ENCODE measurements around the gene FAM171A1. TPM values are rescaled to one million over a fixed set of nuclear protein-coding genes. Genes with fewer than 3 reads are reported as not detected.

The FAM171A1 gene
- total RNA-seq, 1 donor from 2014 or later, result 51.9 TPM

DNA sequence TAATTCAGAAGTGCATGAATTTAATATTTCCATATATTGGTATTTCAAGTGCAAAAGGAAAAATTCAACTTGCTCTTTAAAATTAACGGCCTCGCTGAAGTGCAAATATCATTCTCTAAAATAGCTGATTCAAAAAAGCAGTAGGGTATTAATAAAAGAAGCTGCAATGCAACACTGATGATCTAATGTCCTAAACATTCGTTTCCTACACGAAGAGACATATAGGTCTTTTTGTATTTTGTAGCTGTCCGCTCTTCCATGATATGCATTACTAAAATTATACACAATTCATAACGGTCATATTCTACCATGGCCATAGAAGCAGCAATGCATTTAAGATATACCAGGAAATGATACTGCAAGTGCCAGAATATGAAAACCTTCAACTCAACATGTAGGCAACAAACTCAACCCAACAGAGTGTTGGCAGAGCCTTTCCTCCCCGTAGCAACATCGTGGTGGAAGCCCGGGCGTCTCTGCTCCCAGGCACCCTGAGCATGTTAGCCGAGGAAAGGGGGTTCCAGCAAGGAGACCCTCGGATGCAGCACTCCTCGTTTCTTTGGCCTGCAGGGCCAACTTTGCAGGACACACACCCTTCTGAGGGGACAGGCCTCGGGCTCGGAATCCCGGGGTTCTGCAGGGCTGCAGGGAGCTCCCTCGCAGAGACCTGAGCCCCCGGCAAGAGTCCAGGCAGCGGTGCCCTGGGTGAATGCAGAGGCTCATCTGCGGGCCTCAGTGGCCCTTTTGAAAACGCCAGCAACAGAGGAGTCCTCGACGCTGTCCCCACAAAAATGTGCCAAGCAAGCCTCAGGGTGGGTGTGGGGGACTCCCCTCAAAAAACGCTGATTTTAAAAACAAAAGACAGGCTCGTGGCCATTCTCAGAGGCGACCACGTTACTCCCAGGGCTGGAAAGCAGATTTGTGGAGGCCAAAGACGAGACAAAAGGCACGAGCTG, 1.6 kb downstream of the FAM171A1 start:
- Histone ChIP-seq H3K36me3 (ENCODE audit: insufficient read depth, low read length) (no peaks in the 10 kb centered on the region), H3K9me3 (ENCODE audit: insufficient read depth, low read depth, low read length) (no peaks in the 10 kb centered on the region), H3K4me2 (ENCODE audit: low read length) (peak overlapping the region; percentile 89), H3K27me3 (ENCODE audit: insufficient read depth, low read length) (no peaks in the 10 kb centered on the region), H3K4me1 (ENCODE audit: insufficient read depth, low read length) (peaks cover 10% of the 10 kb centered on the region), H3K79me2 (ENCODE audit: insufficient read depth, low read length) (peaks cover 55% of the 10 kb centered on the region), H4K20me1 (ENCODE audit: insufficient read depth, low read length) (peaks cover 29% of the 10 kb centered on the region), H3K9ac (ENCODE audit: low read length) (peak overlapping the region; percentile 87), H2AFZ (ENCODE audit: low read depth, low read length) (peak overlapping the region; percentile 12), H3K27ac (ENCODE audit: low read depth, low read length) (peak overlapping the region; percentile 79), H3K4me3 (ENCODE audit: insufficient read depth, low read depth, low read length) (peak overlapping the region; percentile 61)
- peaks cover 16% of the 10 kb centered on the region for H3K4me1 Mint-ChIP-seq (ENCODE audit: low read depth, unreplicated experiment)
- peaks cover 2% of the 10 kb centered on the region for H3K36me3 Mint-ChIP-seq (ENCODE audit: low read depth, unreplicated experiment)
- H3K27me3 Mint-ChIP-seq (ENCODE audit: low read depth, unreplicated experiment), result peaks cover 2% of the 10 kb centered on the region
- H3K27ac Mint-ChIP-seq (ENCODE audit: unreplicated experiment), result peak overlapping the region; percentile 80
- peaks cover 2% of the 10 kb centered on the region for H3K9me3 Mint-ChIP-seq (ENCODE audit: unreplicated experiment)
- DNase-seq (ENCODE audit: low read depth) (no peak), FAIRE-seq (no peak)
- no peak for TF ChIP-seq EZH2 (IDR thresholded peaks at IDR 0.05; ENCODE audit: insufficient read depth, low read length)
- TF ChIP-seq, protein P1, sequence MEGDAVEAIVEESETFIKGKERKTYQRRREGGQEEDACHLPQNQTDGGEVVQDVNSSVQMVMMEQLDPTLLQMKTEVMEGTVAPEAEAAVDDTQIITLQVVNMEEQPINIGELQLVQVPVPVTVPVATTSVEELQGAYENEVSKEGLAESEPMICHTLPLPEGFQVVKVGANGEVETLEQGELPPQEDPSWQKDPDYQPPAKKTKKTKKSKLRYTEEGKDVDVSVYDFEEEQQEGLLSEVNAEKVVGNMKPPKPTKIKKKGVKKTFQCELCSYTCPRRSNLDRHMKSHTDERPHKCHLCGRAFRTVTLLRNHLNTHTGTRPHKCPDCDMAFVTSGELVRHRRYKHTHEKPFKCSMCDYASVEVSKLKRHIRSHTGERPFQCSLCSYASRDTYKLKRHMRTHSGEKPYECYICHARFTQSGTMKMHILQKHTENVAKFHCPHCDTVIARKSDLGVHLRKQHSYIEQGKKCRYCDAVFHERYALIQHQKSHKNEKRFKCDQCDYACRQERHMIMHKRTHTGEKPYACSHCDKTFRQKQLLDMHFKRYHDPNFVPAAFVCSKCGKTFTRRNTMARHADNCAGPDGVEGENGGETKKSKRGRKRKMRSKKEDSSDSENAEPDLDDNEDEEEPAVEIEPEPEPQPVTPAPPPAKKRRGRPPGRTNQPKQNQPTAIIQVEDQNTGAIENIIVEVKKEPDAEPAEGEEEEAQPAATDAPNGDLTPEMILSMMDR (IDR thresholded peaks at IDR 0.05; ENCODE audit: insufficient read depth, low read depth, low read length), result no peak
- peak overlapping the region; percentile 94 for H3K4me3 Mint-ChIP-seq (ENCODE audit: unreplicated experiment)

DNA sequence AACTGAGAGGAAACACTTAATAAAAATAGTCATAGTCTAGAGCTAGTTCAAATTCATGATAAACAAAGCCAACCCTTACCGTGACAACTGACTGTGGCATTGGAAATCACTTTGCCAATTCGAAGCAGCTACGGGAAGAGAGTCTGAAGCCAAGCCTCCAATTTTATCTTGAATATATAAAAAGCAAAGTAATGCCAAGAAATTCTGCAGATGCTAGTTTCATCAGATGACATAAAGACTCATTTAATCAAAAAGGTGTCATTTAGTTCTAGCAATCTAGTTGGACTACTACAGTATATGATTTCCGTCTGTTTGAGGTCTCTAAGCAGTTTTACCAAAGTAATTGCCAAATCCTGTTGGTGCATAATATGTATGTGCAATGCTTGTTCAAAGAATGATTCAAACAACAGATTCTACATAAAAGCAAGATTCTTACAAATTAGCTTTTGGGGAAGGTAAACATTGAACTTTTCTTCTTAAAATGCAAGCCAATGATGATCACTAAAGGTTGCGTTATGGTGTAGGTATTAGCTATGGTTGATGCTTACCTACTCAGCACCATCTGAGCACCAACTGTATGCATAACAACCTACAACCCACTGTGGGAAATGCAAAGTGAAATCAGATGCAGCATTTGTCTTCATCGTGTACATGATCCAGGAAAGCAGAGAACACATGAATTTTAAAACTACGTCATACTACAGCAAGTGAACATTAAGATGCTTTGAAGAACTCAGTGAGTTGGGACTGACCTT, 2.8 kb downstream of the FAM171A1 start:
- peak overlapping the region; percentile 30 for H3K4me3 ChIP-seq (ENCODE audit: insufficient read depth, low read depth, low read length)
- Mint-ChIP-seq H3K9me3 (ENCODE audit: unreplicated experiment) (peaks cover 2% of the 10 kb centered on the region), H3K27ac (ENCODE audit: unreplicated experiment) (no peak overlapping the region), H3K27me3 (ENCODE audit: low read depth, unreplicated experiment) (peaks cover 2% of the 10 kb centered on the region), H3K4me3 (ENCODE audit: unreplicated experiment) (peak overlapping the region; percentile 51), H3K4me1 (ENCODE audit: low read depth, unreplicated experiment) (peaks cover 21% of the 10 kb centered on the region), H3K36me3 (ENCODE audit: low read depth, unreplicated experiment) (peaks cover 11% of the 10 kb centered on the region)
- H3K27me3 ChIP-seq (ENCODE audit: insufficient read depth, low read length), result no peaks in the 10 kb centered on the region
- no peak overlapping the region for H2AFZ ChIP-seq (ENCODE audit: low read depth, low read length)
- H3K9ac ChIP-seq (ENCODE audit: low read length), result no peak overlapping the region
- peak overlapping the region; percentile 89 for H3K4me2 ChIP-seq (ENCODE audit: low read length)
- no peaks in the 10 kb centered on the region for H3K36me3 ChIP-seq (ENCODE audit: insufficient read depth, low read length)
- TF ChIP-seq, protein P1 (IDR thresholded peaks at IDR 0.05; ENCODE audit: insufficient read depth, low read depth, low read length), result no peak
- TF ChIP-seq EZH2 (IDR thresholded peaks at IDR 0.05; ENCODE audit: insufficient read depth, low read length), result no peak
- no peak for FAIRE-seq
- H3K79me2 ChIP-seq (ENCODE audit: insufficient read depth, low read length), result peaks cover 68% of the 10 kb centered on the region
- no peaks in the 10 kb centered on the region for H3K9me3 ChIP-seq (ENCODE audit: insufficient read depth, low read depth, low read length)
- H4K20me1 ChIP-seq (ENCODE audit: insufficient read depth, low read length), result peaks cover 41% of the 10 kb centered on the region
- no peak overlapping the region for H3K27ac ChIP-seq (ENCODE audit: low read depth, low read length)
- no peak for DNase-seq (ENCODE audit: low read depth)
- peaks cover 12% of the 10 kb centered on the region for H3K4me1 ChIP-seq (ENCODE audit: insufficient read depth, low read length)

Measured in astrocyte (in vitro differentiated cells and primary cell).